Neural progenitor cell (in vitro differentiated cells): Measurements from ENCODE around the gene CRIP1. TPM values are rescaled to one million over a fixed set of nuclear protein-coding genes. Genes with fewer than 3 reads are reported as not detected.

Source experiments
- DNase-seq: peaks from one replicate; pipeline ENCODE4 v3.0.0-alpha.2; 2016; ENCODE audit warnings: low spot score
- H2AFZ ChIP-seq: fragments of 200-600 bp; sonication (generic); replicated peaks from 2 replicates; pipeline ENCODE4 v1.6.1; 2016; ENCODE audit warnings: antibody characterized with exemption
- H3F3A ChIP-seq: fragments of 200-600 bp; sonication (generic); 2 replicates; pipeline ENCODE4 v1.6.1; 2016; ENCODE audit warnings: antibody characterized with exemption, low read depth
- H3K27ac ChIP-seq: fragments of 200-600 bp; sonication (generic); 2 replicates; pipeline ENCODE4 v1.5.1; 2016; ENCODE audit warnings: mild to moderate bottlenecking
- H3K27me3 ChIP-seq: fragments of 200-600 bp; sonication (generic); 2 replicates; pipeline ENCODE4 v1.6.1; 2016; ENCODE audit warnings: mild to moderate bottlenecking, moderate library complexity
- H3K36me3 ChIP-seq: fragments of 200-600 bp; sonication (generic); 2 replicates; pipeline ENCODE4 v1.5.1; 2016
- H3K4me1 ChIP-seq: fragments of 200-600 bp; sonication (generic); 2 replicates; pipeline ENCODE4 v1.6.1; 2016; ENCODE audit warnings: mixed run types
- H3K4me2 ChIP-seq: fragments of 200-600 bp; sonication (generic); 2 replicates; pipeline ENCODE4 v1.6.1; 2016
- H3K4me3 ChIP-seq: fragments of 200-600 bp; sonication (generic); 2 replicates; pipeline ENCODE4 v1.5.1; 2016
- H3K79me2 ChIP-seq: fragments of 200-600 bp; sonication (generic); 2 replicates; pipeline ENCODE4 v1.6.1; 2016; ENCODE audit warnings: low read depth
- H3K9ac ChIP-seq: fragments of 200-600 bp; sonication (generic); 2 replicates; pipeline ENCODE4 v1.6.1; 2016
- H3K9me3 ChIP-seq: fragments of 200-600 bp; sonication (generic); 2 replicates; pipeline ENCODE4 v1.5.1; 2016; ENCODE audit warnings: low read depth
- H4K20me1 ChIP-seq: fragments of 200-600 bp; sonication (generic); 2 replicates; pipeline ENCODE4 v1.6.1; 2016; ENCODE audit warnings: low read depth
- H3K27ac Mint-ChIP-seq: 3 replicates; pipeline ENCODE4 v1.8.0; 2021; ENCODE audit warnings: mixed read lengths
- H3K27me3 Mint-ChIP-seq: 2 replicates; pipeline ENCODE4 v1.8.0; 2022; ENCODE audit warnings: low read depth, mild to moderate bottlenecking, inconsistent platforms, moderate library complexity, mixed read lengths; ENCODE audit not compliant: insufficient read depth
- H3K36me3 Mint-ChIP-seq: 3 replicates; pipeline ENCODE4 v1.8.0; 2021; ENCODE audit warnings: mixed read lengths
- H3K4me1 Mint-ChIP-seq: 3 replicates; pipeline ENCODE4 v1.8.0; 2021; ENCODE audit warnings: mixed read lengths
- H3K4me3 Mint-ChIP-seq: 3 replicates; pipeline ENCODE4 v1.8.0; 2021; ENCODE audit warnings: mild to moderate bottlenecking, moderate library complexity, mixed read lengths
- H3K9me3 Mint-ChIP-seq: 3 replicates; pipeline ENCODE4 v1.8.0; 2020; ENCODE audit warnings: mixed read lengths
- EZH2 ChIP-seq: fragments of 200-600 bp; sonication (generic); IDR thresholded peaks from 2 replicates; pipeline ENCODE4 v1.6.1; 2017; ENCODE audit warnings: antibody characterized with exemption, mild to moderate bottlenecking, moderate library complexity
- EZH2phosphoT487 ChIP-seq: fragments of 200-600 bp; sonication (generic); IDR thresholded peaks from 2 replicates; pipeline ENCODE4 v1.6.1; 2017; ENCODE audit warnings: antibody characterized with exemption
- total RNA-seq: library from RNA; depleted of rRNA; stranded (reverse); fragments of >200 nt; gene quantifications from 2 replicates; pipeline ENCODE4 v1.2.3, GENCODE V29; 2015; ENCODE audit warnings: low replicate concordance
- TF ChIP-seq, protein P1 (sequence below): fragments of 200-600 bp; sonication (generic); IDR thresholded peaks from 2 replicates; pipeline ENCODE4 v1.5.1; 2017; ENCODE audit warnings: antibody characterized with exemption, mild to moderate bottlenecking

Gene CRIP1
- total RNA-seq, 1 donor from 2014 or later, result not detected

- Mint-ChIP-seq H3K27me3 (peaks cover 9% of the 10 kb centered on the region), H3K9me3 (no peaks in the 10 kb centered on the region), H3K4me1 (peaks cover 32% of the 10 kb centered on the region), H3K27ac (no peak overlapping the region), H3K4me3 (peak overlapping the region; percentile 83), H3K36me3 (no peaks in the 10 kb centered on the region)
- no peaks in the 10 kb centered on the region for H3K79me2 ChIP-seq
- H3K27me3 ChIP-seq, result peaks cover 67% of the 10 kb centered on the region
- H3K4me2 ChIP-seq, result peak overlapping the region; percentile 98
- H3K36me3 ChIP-seq, result no peaks in the 10 kb centered on the region
- H3K4me3 ChIP-seq, result peak overlapping the region; percentile 78
- H3K9me3 ChIP-seq, result no peaks in the 10 kb centered on the region
- peaks cover 42% of the 10 kb centered on the region for H3K4me1 ChIP-seq
- no peak overlapping the region for H2AFZ ChIP-seq
- peak; percentile 34 for DNase-seq
- peaks cover 67% of the 10 kb centered on the region for H4K20me1 ChIP-seq
- H3K27ac ChIP-seq, result no peak overlapping the region
- peaks cover 31% of the 10 kb centered on the region for H3F3A ChIP-seq
- TF ChIP-seq EZH2phosphoT487, result no peak
- TF ChIP-seq, protein P1, sequence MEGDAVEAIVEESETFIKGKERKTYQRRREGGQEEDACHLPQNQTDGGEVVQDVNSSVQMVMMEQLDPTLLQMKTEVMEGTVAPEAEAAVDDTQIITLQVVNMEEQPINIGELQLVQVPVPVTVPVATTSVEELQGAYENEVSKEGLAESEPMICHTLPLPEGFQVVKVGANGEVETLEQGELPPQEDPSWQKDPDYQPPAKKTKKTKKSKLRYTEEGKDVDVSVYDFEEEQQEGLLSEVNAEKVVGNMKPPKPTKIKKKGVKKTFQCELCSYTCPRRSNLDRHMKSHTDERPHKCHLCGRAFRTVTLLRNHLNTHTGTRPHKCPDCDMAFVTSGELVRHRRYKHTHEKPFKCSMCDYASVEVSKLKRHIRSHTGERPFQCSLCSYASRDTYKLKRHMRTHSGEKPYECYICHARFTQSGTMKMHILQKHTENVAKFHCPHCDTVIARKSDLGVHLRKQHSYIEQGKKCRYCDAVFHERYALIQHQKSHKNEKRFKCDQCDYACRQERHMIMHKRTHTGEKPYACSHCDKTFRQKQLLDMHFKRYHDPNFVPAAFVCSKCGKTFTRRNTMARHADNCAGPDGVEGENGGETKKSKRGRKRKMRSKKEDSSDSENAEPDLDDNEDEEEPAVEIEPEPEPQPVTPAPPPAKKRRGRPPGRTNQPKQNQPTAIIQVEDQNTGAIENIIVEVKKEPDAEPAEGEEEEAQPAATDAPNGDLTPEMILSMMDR, result no peak
- no peak for TF ChIP-seq EZH2
- H3K9ac ChIP-seq, result no peak overlapping the region
Measured at GRCh38 chr14:105476097-105476830, 10.4 kb upstream of the CRIP1 start.

DNA sequence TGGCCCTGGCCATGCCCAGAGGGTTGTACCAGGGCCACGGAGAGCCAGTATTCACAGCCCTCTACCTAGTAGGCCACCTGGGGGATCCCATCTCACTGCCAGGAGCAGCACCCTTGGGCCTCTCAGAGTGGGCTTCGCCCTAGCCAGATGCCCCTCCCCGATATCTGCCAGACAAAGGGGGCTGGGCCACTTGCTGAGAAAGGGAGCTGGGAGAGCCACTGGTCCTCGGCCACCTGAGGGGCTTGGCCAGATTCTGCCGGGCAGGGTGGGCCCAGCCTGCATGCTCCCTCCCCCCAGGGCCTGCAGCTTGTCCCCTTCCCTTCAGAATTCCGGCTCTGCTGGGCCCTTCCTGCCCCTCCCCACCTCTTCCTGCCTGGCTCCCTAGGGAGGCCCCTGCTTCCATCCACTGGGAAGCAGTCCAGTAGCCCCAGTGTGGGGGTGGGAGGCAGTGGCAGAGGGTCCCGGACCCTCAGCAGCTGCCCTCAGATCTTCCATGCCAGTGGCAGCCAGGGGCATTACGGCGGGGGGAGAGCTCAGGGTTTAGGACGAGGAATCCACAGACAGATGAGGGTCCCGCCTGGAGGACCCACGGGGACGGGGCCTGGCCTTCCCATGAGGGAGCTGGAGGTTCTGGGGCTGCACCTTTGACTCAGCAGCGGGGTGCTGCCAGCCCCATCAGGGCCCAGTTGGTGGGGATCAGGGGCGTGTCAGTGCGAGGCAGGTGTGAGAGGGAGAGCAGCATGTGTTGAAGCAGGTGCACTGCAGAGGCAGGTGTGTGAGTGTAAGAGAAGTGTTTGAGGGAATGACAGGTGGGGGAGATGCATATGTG, 9.6 kb upstream of the CRIP1 start:
- H3K27me3 Mint-ChIP-seq, result peaks cover 9% of the 10 kb centered on the region
- Histone ChIP-seq H3K79me2 (no peaks in the 10 kb centered on the region), H3K4me2 (no peak overlapping the region), H3K9me3 (no peaks in the 10 kb centered on the region), H3K27ac (no peak overlapping the region), H2AFZ (no peak overlapping the region), H3K9ac (no peak overlapping the region), H4K20me1 (peaks cover 61% of the 10 kb centered on the region), H3K4me3 (no peak overlapping the region), H3K4me1 (peaks cover 42% of the 10 kb centered on the region), H3K36me3 (no peaks in the 10 kb centered on the region), H3F3A (peaks cover 29% of the 10 kb centered on the region), H3K27me3 (peaks cover 75% of the 10 kb centered on the region)
- no peaks in the 10 kb centered on the region for H3K9me3 Mint-ChIP-seq
- H3K36me3 Mint-ChIP-seq, result no peaks in the 10 kb centered on the region
- TF ChIP-seq EZH2phosphoT487 (no peak), EZH2 (no peak)
- TF ChIP-seq, protein P1, result no peak
- peaks cover 36% of the 10 kb centered on the region for H3K4me1 Mint-ChIP-seq
- no peak overlapping the region for H3K27ac Mint-ChIP-seq
- DNase-seq, result no peak
- H3K4me3 Mint-ChIP-seq, result peak overlapping the region; percentile 83

DNA sequence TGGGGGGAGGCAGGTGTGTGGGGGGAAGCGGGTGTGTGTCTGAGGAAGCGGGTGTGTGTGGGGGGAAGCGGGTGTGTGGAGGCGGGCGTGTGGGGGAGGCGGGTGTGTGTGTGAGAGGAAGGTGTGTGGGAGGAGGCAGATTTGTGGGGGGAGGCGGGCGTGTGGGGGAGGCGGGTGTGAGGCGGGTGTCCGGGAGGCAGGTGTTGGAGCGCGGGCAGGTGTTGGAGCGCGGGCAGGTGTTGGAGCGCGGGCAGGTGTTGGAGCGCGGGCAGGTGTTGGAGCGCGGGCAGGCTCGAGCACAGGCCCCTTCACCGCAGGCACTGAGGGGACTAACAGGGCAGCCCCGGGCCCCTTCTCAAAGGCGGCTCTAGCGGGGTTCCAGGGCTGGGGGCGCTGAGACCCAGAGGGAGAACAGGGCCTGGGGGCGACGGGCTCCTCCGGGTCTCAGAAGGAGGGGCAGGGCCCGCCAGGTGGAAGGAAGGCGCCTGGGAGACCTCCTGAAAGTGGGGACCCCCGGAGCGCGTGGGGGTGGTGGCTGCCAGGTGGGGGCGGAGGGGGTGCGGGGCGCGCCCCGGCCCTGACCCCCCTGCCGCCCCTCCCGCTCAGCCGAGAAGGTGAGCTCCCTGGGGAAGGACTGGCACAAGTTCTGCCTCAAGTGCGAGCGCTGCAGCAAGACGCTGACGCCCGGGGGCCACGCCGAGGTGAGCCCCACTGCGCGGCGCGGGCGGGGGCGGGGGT, 8.9 kb upstream of the CRIP1 start:
- peaks cover 42% of the 10 kb centered on the region for H3K4me1 ChIP-seq
- H3K79me2 ChIP-seq, result no peaks in the 10 kb centered on the region
- H3K4me3 ChIP-seq, result peak overlapping the region; percentile 29
- no peak overlapping the region for H3K9ac ChIP-seq
- H4K20me1 ChIP-seq, result peaks cover 55% of the 10 kb centered on the region
- no peaks in the 10 kb centered on the region for H3K36me3 ChIP-seq
- Mint-ChIP-seq H3K36me3 (no peaks in the 10 kb centered on the region), H3K27ac (no peak overlapping the region), H3K27me3 (peaks cover 12% of the 10 kb centered on the region), H3K9me3 (no peaks in the 10 kb centered on the region), H3K4me3 (peak overlapping the region; percentile 62), H3K4me1 (peaks cover 36% of the 10 kb centered on the region)
- no peaks in the 10 kb centered on the region for H3K9me3 ChIP-seq
- TF ChIP-seq EZH2 (peak; percentile 83), EZH2phosphoT487 (no peak)
- peaks cover 82% of the 10 kb centered on the region for H3K27me3 ChIP-seq
- H2AFZ ChIP-seq, result no peak overlapping the region
- peak overlapping the region; percentile 74 for H3K4me2 ChIP-seq
- H3K27ac ChIP-seq, result no peak overlapping the region
- H3F3A ChIP-seq, result peaks cover 29% of the 10 kb centered on the region
- peak; percentile 22 for DNase-seq
